ENCODE results near the gene CTF1. TPM values are rescaled to one million over a fixed set of nuclear protein-coding genes. Genes with fewer than 3 reads are reported as not detected.

Gene CTF1
- total RNA-seq, 1 experiment from 2014 or later, result 11.6 TPM

- ChIA-PET POLR2A (ENCODE audit: unreplicated experiment) (interaction anchor here (0.7 kb wide), 1 partner anchor 213 kb away, joined by 5 read pairs; no protein-coding TSS in a partner anchor), CTCF (no interaction called here)
- no peak overlapping the region for H2AFZ ChIP-seq
- H3K4me1 ChIP-seq (replicated peaks; ENCODE audit: insufficient read depth), result no peaks in the 10 kb centered on the region; the same call in 1 of the 2 replicates
- H3K36me3 ChIP-seq (ENCODE audit: low read depth), result peaks cover 28% of the 10 kb centered on the region; the same call in 1 of the 2 replicates
- intact Hi-C loops (cut with micrococcal nuclease; ENCODE audit: unreplicated experiment), result no loop called here
- H3K79me2 ChIP-seq (ENCODE audit: low read depth), result peaks cover 14% of the 10 kb centered on the region
- no TSS peak for BruUV-seq (replicated peaks)
- H3K9me3 ChIP-seq (ENCODE audit: insufficient read depth, low read depth), result no peaks in the 10 kb centered on the region
- peaks cover 9% of the 10 kb centered on the region; the same call in 1 of the 2 replicates for H3F3A ChIP-seq (ENCODE audit: insufficient read depth, low read depth)
- TF ChIP-seq EZH2 (IDR thresholded peaks at IDR 0.05; ENCODE audit: low read depth) (no peak), CTCF (conservative IDR thresholded peaks at IDR 0.05) (no peak)
- H3K4me2 ChIP-seq, result no peak overlapping the region
- no peaks in the 10 kb centered on the region for H3K9me2 ChIP-seq (ENCODE audit: insufficient read depth)
- H3K4me3 ChIP-seq, result no peak overlapping the region
- no peak for DNase-seq
- no peaks in the 10 kb centered on the region for H3K27me3 ChIP-seq (ENCODE audit: insufficient read depth, low read depth)
- H4K20me1 ChIP-seq (ENCODE audit: insufficient read depth), result peaks cover 22% of the 10 kb centered on the region
- H3K27ac ChIP-seq, result no peak overlapping the region
Measured at GRCh38 chr16:30929167-30929566, 32.8 kb downstream of the CTF1 start.

GRCh38 chr16:30930160-30930571, 33.8 kb downstream of the CTF1 start:
- Histone ChIP-seq H3K4me1 (replicated peaks; ENCODE audit: insufficient read depth) (no peaks in the 10 kb centered on the region), H3K27me3 (ENCODE audit: insufficient read depth, low read depth) (no peaks in the 10 kb centered on the region), H3K9me3 (ENCODE audit: insufficient read depth, low read depth) (no peaks in the 10 kb centered on the region), H4K20me1 (ENCODE audit: insufficient read depth) (peaks cover 28% of the 10 kb centered on the region), H2AFZ (no peak overlapping the region), H3F3A (ENCODE audit: insufficient read depth, low read depth) (peaks cover 16% of the 10 kb centered on the region; the same call in 1 of the 2 replicates), H3K79me2 (ENCODE audit: low read depth) (peaks cover 4% of the 10 kb centered on the region; the same call in 1 of the 2 replicates), H3K4me2 (no peak overlapping the region), H3K9me2 (ENCODE audit: insufficient read depth) (no peaks in the 10 kb centered on the region), H3K36me3 (ENCODE audit: low read depth) (peaks cover 35% of the 10 kb centered on the region; the same call in 1 of the 2 replicates), H3K27ac (no peak overlapping the region), H3K4me3 (no peak overlapping the region)
- POLR2A ChIA-PET (ENCODE audit: unreplicated experiment), result no interaction called here
- CTCF ChIA-PET, result no interaction called here
- TF ChIP-seq EZH2 (IDR thresholded peaks at IDR 0.05; ENCODE audit: low read depth) (no peak), CTCF (conservative IDR thresholded peaks at IDR 0.05) (no peak)
- no TSS peak for BruUV-seq (replicated peaks)
- no peak for DNase-seq
- intact Hi-C loops (cut with micrococcal nuclease; ENCODE audit: unreplicated experiment), result no loop called here

- H3K79me2 ChIP-seq (ENCODE audit: low read depth), result no peaks in the 10 kb centered on the region
- intact Hi-C loops (cut with micrococcal nuclease; ENCODE audit: unreplicated experiment), result no loop called here
- peaks cover 20% of the 10 kb centered on the region; the same call in 1 of the 2 replicates for H3F3A ChIP-seq (ENCODE audit: insufficient read depth, low read depth)
- H3K4me1 ChIP-seq (replicated peaks; ENCODE audit: insufficient read depth), result no peaks in the 10 kb centered on the region
- H3K4me2 ChIP-seq, result no peak overlapping the region
- no TSS peak for BruUV-seq (replicated peaks)
- CTCF ChIA-PET, result interaction anchor here (0.5 kb wide), 1 partner anchor 12 kb away, joined by 6 read pairs; no protein-coding TSS in a partner anchor
- H4K20me1 ChIP-seq (ENCODE audit: insufficient read depth), result peaks cover 27% of the 10 kb centered on the region; the same call in 1 of the 2 replicates
- no peaks in the 10 kb centered on the region for H3K9me3 ChIP-seq (ENCODE audit: insufficient read depth, low read depth)
- no peaks in the 10 kb centered on the region for H3K27me3 ChIP-seq (ENCODE audit: insufficient read depth, low read depth)
- H3K36me3 ChIP-seq (ENCODE audit: low read depth), result peaks cover 35% of the 10 kb centered on the region; the same call in 1 of the 2 replicates
- DNase-seq, result no peak
- POLR2A ChIA-PET (ENCODE audit: unreplicated experiment), result interaction anchor here (0.6 kb wide), 1 partner anchor 8 kb away, joined by 6 read pairs; the partner anchor contains the start of gene FBXL19
- no peak overlapping the region for H2AFZ ChIP-seq
- H3K27ac ChIP-seq, result no peak overlapping the region
- H3K9me2 ChIP-seq (ENCODE audit: insufficient read depth), result no peaks in the 10 kb centered on the region
- no peak for TF ChIP-seq EZH2 (IDR thresholded peaks at IDR 0.05; ENCODE audit: low read depth)
- TF ChIP-seq CTCF (conservative IDR thresholded peaks at IDR 0.05), result no peak
- H3K4me3 ChIP-seq, result no peak overlapping the region
Measured at GRCh38 chr16:30931068-30931650, 34.7 kb downstream of the CTF1 start.
